H9 (cell line): ENCODE data around the gene TJP3. TPM values are rescaled to one million over a fixed set of nuclear protein-coding genes. Genes with fewer than 3 reads are reported as not detected.

ENCODE experiments used
- DNase-seq: peaks from one replicate; pipeline ENCODE4 v3.0.0-alpha.2; 2017
- H2AFZ ChIP-seq: one replicate; pipeline ENCODE4 v1.6.1; 2013; ENCODE audit warnings: mild to moderate bottlenecking, low read length, control low read depth, moderate library complexity
- H2AK5ac ChIP-seq: 2 replicates; pipeline ENCODE4 v1.6.1; 2013; ENCODE audit warnings: low read length, control low read depth, mixed read lengths; ENCODE audit not compliant: insufficient read length
- H2BK120ac ChIP-seq: one replicate; pipeline ENCODE4 v1.6.1; 2013; ENCODE audit warnings: low read depth, mild to moderate bottlenecking, low read length, control low read depth, inconsistent platforms; ENCODE audit not compliant: poor library complexity, severe bottlenecking
- H2BK12ac ChIP-seq: 2 replicates; pipeline ENCODE4 v1.6.1; 2013; ENCODE audit warnings: low read length, control low read depth, mixed read lengths, low read depth; ENCODE audit not compliant: insufficient read length
- H2BK15ac ChIP-seq: 2 replicates; pipeline ENCODE4 v1.6.1; 2013; ENCODE audit warnings: low read depth, low read length, control low read depth
- H2BK20ac ChIP-seq: one replicate; pipeline ENCODE4 v1.6.1; 2013; ENCODE audit warnings: low read depth, mild to moderate bottlenecking, low read length, control low read depth, inconsistent platforms; ENCODE audit not compliant: poor library complexity, severe bottlenecking
- H2BK5ac ChIP-seq: 2 replicates; pipeline ENCODE4 v1.6.1; 2013; ENCODE audit warnings: low read length, control low read depth, mixed read lengths; ENCODE audit not compliant: insufficient read length
- H3K14ac ChIP-seq: 2 replicates; pipeline ENCODE4 v1.6.1; 2013; ENCODE audit warnings: low read length, control low read depth; ENCODE audit not compliant: insufficient read depth
- H3K18ac ChIP-seq: 2 replicates; pipeline ENCODE4 v1.6.1; 2013; ENCODE audit warnings: low read depth, mild to moderate bottlenecking, mixed read lengths, low read length, control low read depth; ENCODE audit not compliant: insufficient read length
- H3K23ac ChIP-seq: 2 replicates; pipeline ENCODE4 v1.6.1; 2013; ENCODE audit warnings: low read length, control low read depth, mixed read lengths, low read depth; ENCODE audit not compliant: insufficient read length
- H3K23me2 ChIP-seq: 2 replicates; pipeline ENCODE4 v1.6.1; 2013; ENCODE audit warnings: low read depth, mild to moderate bottlenecking, mixed read lengths, low read length, control low read depth; ENCODE audit not compliant: insufficient read length, poor library complexity, severe bottlenecking
- H3K27ac ChIP-seq: 2 replicates; pipeline ENCODE4 v1.5.1; 2013; ENCODE audit warnings: low read length, control low read depth, mixed read lengths, low read depth; ENCODE audit not compliant: insufficient read length
- H3K27me3 ChIP-seq: 2 replicates; pipeline ENCODE4 v1.6.1; 2013; ENCODE audit warnings: low read length, control low read depth, inconsistent platforms; ENCODE audit not compliant: insufficient read depth
- H3K4ac ChIP-seq: 2 replicates; pipeline ENCODE4 v1.6.1; 2013; ENCODE audit warnings: low read depth, mild to moderate bottlenecking, control low read depth, inconsistent platforms, low read length, moderate library complexity
- H3K4me1 ChIP-seq: 2 replicates; pipeline ENCODE4 v1.6.1; 2013; ENCODE audit warnings: low read length, control low read depth, inconsistent platforms; ENCODE audit not compliant: insufficient read depth
- H3K4me2 ChIP-seq: 2 replicates; pipeline ENCODE4 v1.6.1; 2013; ENCODE audit warnings: low read length, control low read depth, mixed read lengths; ENCODE audit not compliant: insufficient read length, insufficient read depth
- H3K56ac ChIP-seq: 2 replicates; pipeline ENCODE4 v1.6.1; 2013; ENCODE audit warnings: low read depth, mild to moderate bottlenecking, mixed read lengths, low read length, control low read depth; ENCODE audit not compliant: insufficient read length
- H3K79me1 ChIP-seq: 2 replicates; pipeline ENCODE4 v1.6.1; 2013; ENCODE audit warnings: low read depth, mild to moderate bottlenecking, moderate library complexity, low read length, control low read depth, inconsistent platforms; ENCODE audit not compliant: insufficient read depth, poor library complexity, severe bottlenecking
- H3K79me2 ChIP-seq: 2 replicates; pipeline ENCODE4 v1.6.1; 2013; ENCODE audit warnings: low read length, control low read depth, inconsistent platforms; ENCODE audit not compliant: insufficient read depth
- H3K9ac ChIP-seq: 2 replicates; pipeline ENCODE4 v1.6.1; 2013; ENCODE audit warnings: low read length, control low read depth, mixed read lengths; ENCODE audit not compliant: insufficient read length; ENCODE audit errors: extremely low read depth
- H3K9me3 ChIP-seq: one replicate; pipeline ENCODE4 v1.6.1; 2013; ENCODE audit warnings: low read depth, low read length, inconsistent platforms; ENCODE audit not compliant: control insufficient read depth
- H3T11ph ChIP-seq: one replicate; pipeline ENCODE4 v1.6.1; 2013; ENCODE audit warnings: mild to moderate bottlenecking, low read length, control low read depth, inconsistent platforms
- H4K20me1 ChIP-seq: one replicate; pipeline ENCODE4 v1.6.1; 2013; ENCODE audit not compliant: control insufficient read depth, insufficient read length, insufficient read depth
- H4K5ac ChIP-seq: 2 replicates; pipeline ENCODE4 v1.6.1; 2013; ENCODE audit warnings: low read depth, mild to moderate bottlenecking, mixed read lengths, low read length, control low read depth; ENCODE audit not compliant: insufficient read length
- H4K8ac ChIP-seq: replicated peaks from 2 replicates; pipeline ENCODE4 v1.6.1; 2013; ENCODE audit warnings: low read length, control low read depth, mixed read lengths, low read depth; ENCODE audit not compliant: insufficient read length
- H4K91ac ChIP-seq: 2 replicates; pipeline ENCODE4 v1.6.1; 2013; ENCODE audit warnings: low read depth, mild to moderate bottlenecking, moderate library complexity, mixed read lengths, low read length, control low read depth; ENCODE audit not compliant: insufficient read length
- H3K27ac Mint-ChIP-seq, 3 experiments: 2 replicates in 2 of 3; 3 replicates in 1 of 3; pipeline ENCODE4 v1.8.0; 2020 to 2021; ENCODE audit warnings: mixed read lengths in 3 of 3, mild to moderate bottlenecking in 1 of 3, moderate library complexity in 1 of 3
- H3K27me3 Mint-ChIP-seq: 2 replicates; pipeline ENCODE4 v1.8.0; 2021; ENCODE audit warnings: low read depth, mild to moderate bottlenecking, moderate library complexity, mixed read lengths
- H3K36me3 Mint-ChIP-seq, 3 experiments: 2 replicates in 2 of 3; 3 replicates in 1 of 3; pipeline ENCODE4 v1.8.0; 2020 to 2021; ENCODE audit warnings: low read depth in 3 of 3, mixed read lengths in 3 of 3; ENCODE audit not compliant: insufficient read depth in 1 of 3
- H3K4me1 Mint-ChIP-seq, 2 experiments: 2 replicates each; pipeline ENCODE4 v1.8.0; 2020; ENCODE audit warnings: mixed read lengths in 2 of 2
- H3K4me3 Mint-ChIP-seq, 2 experiments: 2 replicates in 1 of 2; 3 replicates in 1 of 2; pipeline ENCODE4 v1.8.0; 2020 to 2021; ENCODE audit warnings: mild to moderate bottlenecking in 2 of 2, mixed read lengths in 2 of 2, moderate library complexity in 1 of 2
- H3K9me3 Mint-ChIP-seq, 2 experiments: 2 replicates in 1 of 2; 3 replicates in 1 of 2; pipeline ENCODE4 v1.8.0; 2020; ENCODE audit warnings: mild to moderate bottlenecking in 2 of 2, mixed read lengths in 2 of 2, moderate library complexity in 1 of 2
- CTCF ChIP-seq: fragments of 200-600 bp; sonication (generic); conservative IDR thresholded peaks from 3 replicates; pipeline ENCODE4 v1.8.0; 2021; ENCODE audit warnings: antibody characterized with exemption, mild to moderate bottlenecking
- WGBS: extraction: QIAGEN DNeasy Blood & Tissue Kit; methylation state at CpG from one replicate; pipeline ENCODE4 v1.1.7; 2013; ENCODE audit warnings: missing lambda C conversion rate, low lambda C conversion rate, mixed read lengths; ENCODE audit not compliant: insufficient read length; ENCODE audit errors: extremely low coverage; 5-methylcytosine and 5-hydroxymethylcytosine counted together
- total RNA-seq: library from RNA; stranded (reverse); gene quantifications from 2 replicates; pipeline ENCODE4 v1.2.1, GENCODE V29; 2021

The TJP3 gene
- total RNA-seq, 1 experiment from 2014 or later: 27.3 TPM

- Histone ChIP-seq H4K8ac (no peak overlapping the region), H3K4me2 (no peak overlapping the region), H3T11ph (no peak overlapping the region), H4K91ac (no peak overlapping the region), H4K5ac (no peak overlapping the region), H3K18ac (no peak overlapping the region), H3K9me3 (no peaks in the 10 kb centered on the region), H3K79me2 (no peaks in the 10 kb centered on the region), H2BK12ac (no peak overlapping the region), H3K27ac (no peak overlapping the region), H3K9ac (no peak overlapping the region), H3K4ac (no peak overlapping the region), H2AFZ (no peak overlapping the region), H2BK5ac (no peak overlapping the region), H3K4me1 (no peaks in the 10 kb centered on the region), H3K14ac (no peak overlapping the region), H2BK15ac (no peak overlapping the region), H4K20me1 (no peaks in the 10 kb centered on the region), H2BK120ac (no peak overlapping the region), H3K27me3 (no peaks in the 10 kb centered on the region), H3K23ac (no peak overlapping the region), H2AK5ac (no peak overlapping the region), H3K23me2 (no peaks in the 10 kb centered on the region), H3K56ac (no peak overlapping the region), H3K79me1 (no peaks in the 10 kb centered on the region), H2BK20ac (no peak overlapping the region)
- H3K4me3 Mint-ChIP-seq: no peak overlapping the region
- TF ChIP-seq CTCF: no peak
- H3K9me3 Mint-ChIP-seq: no peaks in the 10 kb centered on the region
- H3K36me3 Mint-ChIP-seq: peaks cover 0 to 51% (median 18%) of the 10 kb centered on the region in 3 experiments; a peak in 5 of 7 replicates
- DNase-seq: no peak
- H3K4me1 Mint-ChIP-seq: peaks cover 4 to 6% of the 10 kb centered on the region in 2 experiments
- WGBS: no CpG with 5 or more reads among the region's 14 CpGs
- H3K27ac Mint-ChIP-seq: no peak overlapping the region
- H3K27me3 Mint-ChIP-seq: no peaks in the 10 kb centered on the region; the same call in 1 of the 2 replicates
Measured at GRCh38 chr19:3734310-3734600, 26.1 kb downstream of the TJP3 start.
